Hippocampal formation (tissue), 2 donors: ENCODE data around the gene ZNF606.
"Not testable (repeated sequence)": the region's sequence is repeated elsewhere in the genome, so short reads cannot be mapped to it uniquely, and the experiment has no call there.

ENCODE experiments used
- DNase-seq, 2 donors: peaks; one replicate each; lab custom pipeline; 2025; lab: John Stamatoyannopoulos, UW

The ZNF606 gene

DNA sequence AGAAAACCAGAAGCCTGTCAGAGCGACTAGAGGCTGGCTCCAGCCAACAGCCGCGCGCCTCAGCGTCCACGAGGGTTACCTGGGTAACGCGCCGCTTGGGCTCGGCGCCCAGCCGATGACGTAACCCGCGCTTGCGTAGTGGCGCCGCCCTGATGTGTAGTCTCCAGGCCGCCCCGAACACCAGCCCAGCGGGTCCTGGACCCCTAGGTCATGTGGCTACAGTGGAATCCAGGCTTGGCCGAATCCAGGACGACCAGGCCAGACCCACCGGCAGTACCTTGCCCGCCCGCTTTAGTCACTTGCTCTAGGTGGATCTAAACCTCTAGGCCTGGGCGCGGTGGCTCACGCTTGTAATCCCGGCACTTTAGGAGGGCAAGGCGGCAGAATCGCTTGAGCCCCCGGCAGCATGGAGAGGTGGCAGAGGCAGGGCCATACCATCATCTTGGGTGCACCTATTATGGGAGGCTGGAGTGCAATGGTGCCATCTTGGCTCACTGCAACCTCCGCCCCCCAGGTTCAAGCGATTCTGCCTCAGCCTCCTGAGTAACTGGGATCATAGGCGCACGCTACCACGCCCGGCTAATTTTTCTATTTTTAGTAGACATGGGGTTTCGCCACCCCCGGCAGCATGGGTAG, 7.2 kb upstream of the ZNF606 start:
- DNase-seq = peak; percentile 79 to 85

- DNase-seq = no peak
Observed at GRCh38 chr19:58009301-58009665, 6.7 kb upstream of the ZNF606 start.

DNA sequence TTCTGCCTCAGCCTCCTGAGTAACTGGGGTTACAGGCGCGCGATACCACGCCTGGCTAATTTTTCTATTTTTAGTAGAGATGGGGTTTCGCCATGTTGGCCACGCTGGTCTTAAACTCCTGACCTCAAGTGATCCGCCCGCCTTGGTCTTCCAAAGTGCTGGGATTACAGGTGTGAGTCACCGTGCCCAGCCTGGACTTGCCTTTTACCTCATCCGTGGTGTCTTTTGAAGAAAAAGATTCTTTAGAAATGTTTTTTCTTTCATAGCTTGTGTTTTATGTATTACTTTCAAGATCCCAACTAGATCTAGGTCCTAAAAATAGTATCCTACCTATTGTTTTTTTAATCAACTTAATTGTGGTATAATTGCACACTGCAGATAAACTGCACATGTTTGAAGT, 6.3 kb upstream of the ZNF606 start:
- DNase-seq = not testable (repeated sequence)

GRCh38 chr19:58007285-58007684, 4.7 kb upstream of the ZNF606 start:
- DNase-seq = no peak

- DNase-seq = no peak
Observed at GRCh38 chr19:58003174-58003828, 681 bp upstream of the ZNF606 start.

DNA sequence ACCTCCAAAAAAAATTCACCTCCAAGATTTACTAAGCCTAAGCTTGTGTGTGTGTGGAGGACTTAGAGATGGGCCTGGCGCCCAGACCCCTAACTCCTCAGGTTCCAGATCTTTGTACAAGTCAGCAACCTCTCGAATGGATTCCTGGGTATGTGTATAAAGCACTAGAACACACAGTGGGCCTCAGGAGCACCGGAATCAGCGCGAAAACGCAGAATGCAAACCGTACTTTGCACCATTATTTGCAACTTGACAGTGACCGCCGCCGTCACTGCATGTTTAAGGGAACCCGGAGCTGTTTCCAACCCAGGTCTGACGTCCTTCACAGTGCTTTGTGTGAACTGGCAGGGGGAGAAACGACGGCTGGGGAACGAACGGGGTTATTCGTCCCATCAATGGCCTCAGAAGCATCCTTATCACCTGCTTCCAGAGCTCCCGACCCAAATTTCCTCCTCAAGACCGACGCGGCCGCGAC, 688 bp downstream of the ZNF606 start:
- no peak for DNase-seq

- DNase-seq = no peak
Observed at GRCh38 chr19:58000677-58001076, 1.9 kb downstream of the ZNF606 start.

DNA sequence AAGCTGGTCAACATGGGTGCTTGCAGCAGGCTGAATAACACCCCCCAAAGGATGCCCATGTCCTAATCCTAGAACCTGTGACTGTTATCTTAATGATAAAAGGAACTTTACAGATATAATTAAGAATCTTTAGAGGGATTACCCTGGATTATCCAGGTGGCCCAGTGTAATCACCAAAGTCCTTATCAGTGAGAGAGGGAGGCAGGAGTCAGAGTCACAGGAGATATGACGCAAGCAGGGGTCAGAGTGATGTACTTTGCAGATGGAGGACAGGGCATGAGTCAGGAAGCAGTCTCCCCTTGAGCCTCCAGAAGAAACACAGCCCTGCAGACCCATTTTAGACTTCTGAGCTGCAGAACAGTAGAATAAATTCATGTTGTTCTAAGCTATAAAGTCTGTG, 9.8 kb downstream of the ZNF606 start:
- DNase-seq = no peak

DNA sequence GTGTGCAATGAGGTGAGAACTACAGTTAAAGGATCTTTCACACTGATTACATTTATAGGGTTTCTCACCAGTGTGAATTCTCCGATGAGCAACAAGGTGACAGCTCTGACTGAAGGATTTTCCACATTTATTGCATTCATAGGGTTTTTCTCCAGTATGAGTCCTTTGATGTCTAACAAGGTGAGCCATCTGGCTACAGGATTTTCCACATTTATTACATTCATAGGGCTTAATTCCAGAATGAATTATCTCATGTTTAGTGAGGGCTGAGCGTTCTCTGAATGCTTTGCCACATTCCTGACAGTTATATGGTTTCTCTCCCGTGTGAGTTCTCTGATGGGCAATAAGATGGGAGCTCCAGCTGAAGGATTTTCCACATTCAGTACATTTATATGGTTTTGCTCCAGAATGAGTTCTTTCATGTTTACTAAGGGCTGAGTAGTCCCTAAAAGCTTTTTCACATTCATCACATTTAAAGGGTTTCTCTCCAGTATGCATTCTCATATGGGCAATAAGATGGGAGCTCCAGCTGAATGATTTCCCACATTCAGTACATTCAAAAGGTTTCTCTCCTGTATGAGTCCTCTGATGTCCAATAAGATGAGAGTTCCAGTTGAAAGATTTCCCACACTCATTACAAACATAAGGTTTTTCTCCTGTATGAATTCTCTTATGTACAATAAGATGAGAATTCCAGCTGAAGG, 23.9 kb downstream of the ZNF606 start:
- no peak for DNase-seq

GRCh38 chr19:57974434-57974833, 28.2 kb downstream of the ZNF606 start, which contains the start of gene C19orf18:
C19orf18 (minus strand) TSS chr19:57974534; CDS start chr19:57974432, 102 bp downstream.
- DNase-seq = no peak

GRCh38 chr19:57964761-57965160, 37.9 kb downstream of the ZNF606 start:
- DNase-seq = no peak

DNA sequence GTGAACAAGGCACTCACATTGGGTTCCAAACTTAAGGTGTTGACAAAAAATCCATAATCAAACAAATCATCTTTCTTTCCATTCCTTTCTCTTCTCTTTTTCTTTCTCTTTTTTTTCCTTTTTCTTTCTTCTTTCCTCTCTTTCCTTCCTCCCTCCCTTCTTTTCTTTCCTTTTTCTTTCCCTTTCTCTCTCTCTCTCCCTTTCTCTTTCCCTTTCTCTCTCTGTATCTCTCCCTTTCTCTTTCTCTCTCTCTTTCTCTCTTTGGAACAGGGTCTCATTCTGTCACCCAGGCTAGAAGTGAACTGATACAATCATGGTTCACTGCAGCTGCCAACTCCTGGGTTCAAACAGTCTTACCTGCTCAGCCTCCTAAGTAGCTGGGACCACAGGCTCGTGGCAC, 40.8 kb downstream of the ZNF606 start:
- DNase-seq = no peak

DNA sequence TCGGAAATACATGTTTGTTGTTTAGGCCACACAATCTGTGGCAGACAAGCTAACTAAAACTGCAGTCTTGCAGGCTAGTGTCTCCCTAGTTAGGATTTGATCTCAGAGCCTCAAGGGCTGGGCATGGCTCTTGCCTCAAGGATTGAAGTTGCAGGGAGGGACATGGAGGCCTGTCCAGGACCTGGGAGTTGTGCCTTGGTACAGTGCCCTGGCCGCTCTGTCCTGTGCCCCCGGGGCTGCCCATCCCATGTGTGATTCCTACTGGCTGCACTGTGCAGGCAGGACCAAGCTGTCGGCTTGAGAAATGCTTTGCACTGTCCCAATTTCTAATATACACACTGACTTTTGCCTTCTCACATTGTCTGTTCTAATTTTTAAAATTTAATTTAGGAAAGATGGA, 47.6 kb downstream of the ZNF606 start:
- no peak for DNase-seq

GRCh38 chr19:57949702-57950101, 52.9 kb downstream of the ZNF606 start:
- DNase-seq = no peak

- DNase-seq = no peak
Observed at GRCh38 chr19:57949296-57949695, 53.3 kb downstream of the ZNF606 start.

GRCh38 chr19:57947419-57948134, 55.0 kb downstream of the ZNF606 start, which contains the start of gene ZNF256:
ZNF256 (minus strand) TSS chr19:57947706; CDS start chr19:57947474, 232 bp downstream.
- DNase-seq = peak; percentile 90 to 91

GRCh38 chr19:57947088-57947418, 55.6 kb downstream of the ZNF606 start:
- DNase-seq = no peak

DNA sequence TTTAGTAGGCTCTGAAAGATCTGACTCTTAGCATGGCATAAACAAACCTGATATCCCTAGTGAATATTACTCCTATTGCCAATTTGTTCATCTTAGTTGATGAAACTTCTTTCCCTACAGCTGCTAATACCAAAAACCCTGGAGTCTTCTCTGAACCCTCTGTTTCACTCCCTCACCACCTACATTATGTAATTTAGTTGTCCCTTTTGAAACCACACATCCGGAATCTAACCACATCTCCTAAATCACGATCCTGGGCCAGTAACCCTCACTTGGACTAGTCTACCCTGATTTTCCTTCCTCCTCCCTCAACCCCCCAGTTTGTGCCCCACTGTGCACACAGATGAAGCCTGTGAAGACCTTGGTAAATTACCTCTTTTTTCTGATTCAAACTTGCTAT, 56.3 kb downstream of the ZNF606 start:
- no peak for DNase-seq

DNA sequence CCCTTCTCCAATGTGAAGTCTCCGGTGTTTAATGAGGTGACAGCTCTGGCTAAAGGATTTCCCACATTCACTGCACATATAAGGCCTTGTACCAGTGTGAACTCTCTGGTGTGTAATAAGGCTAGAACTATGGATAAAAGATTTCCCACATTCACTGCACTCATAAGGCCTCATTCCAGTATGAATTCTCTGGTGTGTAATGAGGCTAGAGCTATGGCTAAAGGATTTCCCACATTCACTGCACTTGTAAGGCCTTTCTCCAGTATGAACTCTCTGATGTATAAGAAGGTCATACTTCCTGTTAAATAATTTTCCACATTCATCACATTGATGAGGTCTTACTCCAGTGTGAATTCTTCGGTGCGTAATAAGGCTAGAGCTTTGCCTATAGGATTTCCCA, 61.0 kb downstream of the ZNF606 start:
- DNase-seq = no peak

DNA sequence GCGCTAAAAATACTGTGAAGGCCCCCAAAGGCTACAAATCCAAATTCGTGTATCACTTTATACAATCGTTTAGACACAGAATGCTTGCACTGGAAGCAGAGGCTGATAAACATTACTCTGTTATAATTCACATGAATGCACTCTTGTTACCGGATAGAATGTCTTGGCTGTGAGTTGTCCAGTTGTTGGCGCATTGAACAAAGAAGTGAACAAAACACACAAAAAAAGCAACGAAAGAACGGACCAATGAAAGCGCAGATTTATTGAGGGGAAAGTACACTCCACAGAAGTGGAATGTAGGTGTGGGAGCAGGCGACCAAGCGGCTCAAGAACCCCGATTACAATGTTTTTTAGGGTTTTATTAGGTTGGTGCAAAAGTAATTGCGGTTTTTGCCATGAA, 66.9 kb downstream of the ZNF606 start:
- DNase-seq = peak in 1 of 2 donors; percentile 65

DNA sequence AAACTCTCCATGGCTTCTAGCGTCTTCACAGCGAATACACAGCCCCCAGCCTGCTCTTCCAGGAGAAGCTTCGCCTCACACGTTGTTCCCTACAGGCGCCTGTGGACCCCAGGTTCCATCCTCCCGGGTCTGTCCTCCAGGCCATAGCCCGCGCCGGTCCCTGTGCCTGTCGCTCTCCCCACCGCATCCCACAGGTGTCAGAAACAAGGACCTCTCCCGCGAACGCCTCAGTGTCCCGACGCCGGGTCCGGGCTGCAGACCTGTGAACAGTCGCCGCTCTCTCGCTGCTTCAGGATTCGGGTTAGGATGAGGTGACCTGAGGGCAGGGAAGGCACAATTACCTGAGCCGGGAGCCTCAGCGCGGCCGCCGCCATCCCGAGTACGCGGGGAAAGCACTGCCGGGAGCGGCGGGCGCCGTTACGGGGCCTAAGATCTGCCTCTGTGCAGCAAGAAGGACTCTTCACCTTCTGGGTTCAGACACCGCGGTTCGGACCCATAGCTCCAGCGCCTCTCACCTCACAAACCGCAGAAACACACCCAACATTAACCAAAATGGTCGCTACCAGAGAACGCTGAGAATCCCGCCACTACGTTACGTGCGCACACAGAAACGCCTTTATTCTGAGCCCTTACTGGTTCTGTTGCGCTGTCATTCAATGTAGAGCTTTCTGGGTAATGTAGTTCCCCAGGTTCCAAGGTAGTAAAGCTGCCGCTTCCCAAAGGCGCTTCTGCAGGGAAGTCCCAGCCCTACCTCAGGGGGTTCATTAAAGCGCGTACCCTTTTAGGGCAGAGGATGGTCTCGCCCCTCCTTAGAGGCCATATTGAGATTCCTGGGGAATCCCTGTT, 67.6 kb downstream of the ZNF606 start, which contains the start of gene ZNF418:
Gene ZNF418 (minus strand): TSS at position 583 of the 846 bp plus-strand sequence. CDS start 1,580 bp downstream, outside the sequence.
- DNase-seq = peak; percentile 75 to 89
